ENCODE results near the gene IFT27. TPM values are rescaled to one million over a fixed set of nuclear protein-coding genes. Genes with fewer than 3 reads are reported as not detected.

Gene IFT27
- total RNA-seq, 4 donors from 2014 or later = 4.4 to 15.8 (median 10.8) TPM

GRCh38 chr22:36744791-36745190, 31.1 kb downstream of the IFT27 start:
- no peak for DNase-seq (ENCODE audit: low spot score)
- TF ChIP-seq CTCF (IDR thresholded peaks at IDR 0.05) = no peak
- no peak for ATAC-seq (ENCODE audit: low FRiP score)

GRCh38 chr22:36744413-36744765, 31.5 kb downstream of the IFT27 start:
- DNase-seq (ENCODE audit: low spot score) (no peak), ATAC-seq (ENCODE audit: low FRiP score) (no peak)
- TF ChIP-seq CTCF (IDR thresholded peaks at IDR 0.05) = no peak

- no peak for TF ChIP-seq CTCF (IDR thresholded peaks at IDR 0.05)
- DNase-seq (ENCODE audit: low spot score) (no peak), ATAC-seq (ENCODE audit: low FRiP score) (no peak)
Measured at GRCh38 chr22:36743591-36744412, 32.1 kb downstream of the IFT27 start.

GRCh38 chr22:36743011-36743410, 32.9 kb downstream of the IFT27 start:
- DNase-seq (ENCODE audit: low spot score) = no peak
- TF ChIP-seq CTCF (IDR thresholded peaks at IDR 0.05) = no peak
- no peak for ATAC-seq (ENCODE audit: low FRiP score)

GRCh38 chr22:36741968-36742367, 34.0 kb downstream of the IFT27 start:
- no peak for ATAC-seq (ENCODE audit: low FRiP score)
- no peak for TF ChIP-seq CTCF (IDR thresholded peaks at IDR 0.05)
- DNase-seq (ENCODE audit: low spot score) = no peak

- DNase-seq (ENCODE audit: low spot score) (no peak), ATAC-seq (ENCODE audit: low FRiP score) (no peak)
- no peak for TF ChIP-seq CTCF (IDR thresholded peaks at IDR 0.05)
Measured at GRCh38 chr22:36741204-36741793, 34.6 kb downstream of the IFT27 start.

- DNase-seq (ENCODE audit: low spot score) (no peak), ATAC-seq (ENCODE audit: low FRiP score) (no peak)
- no peak for TF ChIP-seq CTCF (IDR thresholded peaks at IDR 0.05)
Measured at GRCh38 chr22:36740716-36741115, 35.2 kb downstream of the IFT27 start.

All from omental fat pad (tissue), 4 donors.